Bronchial epithelial cell (primary cell): Measurements from ENCODE around the gene ADGRL3. TPM values are rescaled to one million over a fixed set of nuclear protein-coding genes. Genes with fewer than 3 reads are reported as not detected.

Experiments used
- DNase-seq: peaks from one replicate; pipeline ENCODE4 v3.0.0-alpha.2; 2010; ENCODE audit warnings: low read depth
- FAIRE-seq: peaks from 2 replicates; lab custom pipeline; 2011; peaks lifted over from hg19 to GRCh38; lab: Jason Lieb, UNC
- H3K27me3 ChIP-seq: 2 replicates; pipeline ENCODE4 v1.5.1; 2011; ENCODE audit warnings: low read length; ENCODE audit not compliant: control insufficient read depth, insufficient read depth
- H3K36me3 ChIP-seq: 2 replicates; pipeline ENCODE4 v1.5.1; 2011; ENCODE audit warnings: low read length; ENCODE audit not compliant: control insufficient read depth, insufficient read depth
- H3K4me3 ChIP-seq: 2 replicates; pipeline ENCODE4 v1.5.1; 2011; ENCODE audit warnings: mild to moderate bottlenecking, low read depth, low read length, control low read depth
- total RNA-seq: library from RNA; depleted of rRNA; stranded (reverse); fragments of >200 nt; gene quantifications from 2 replicates; pipeline ENCODE4 v1.2.1, GENCODE V29; 2014
- TF ChIP-seq, protein P1 (sequence below): IDR thresholded peaks from 2 replicates; pipeline ENCODE4 v1.5.1; 2011; ENCODE audit warnings: mild to moderate bottlenecking, moderate library complexity, low read length, control low read depth, inconsistent platforms; ENCODE audit not compliant: insufficient read depth, severe bottlenecking

The ADGRL3 gene
- total RNA-seq = under 0.01 and 0.13 TPM in 2 replicates

DNA sequence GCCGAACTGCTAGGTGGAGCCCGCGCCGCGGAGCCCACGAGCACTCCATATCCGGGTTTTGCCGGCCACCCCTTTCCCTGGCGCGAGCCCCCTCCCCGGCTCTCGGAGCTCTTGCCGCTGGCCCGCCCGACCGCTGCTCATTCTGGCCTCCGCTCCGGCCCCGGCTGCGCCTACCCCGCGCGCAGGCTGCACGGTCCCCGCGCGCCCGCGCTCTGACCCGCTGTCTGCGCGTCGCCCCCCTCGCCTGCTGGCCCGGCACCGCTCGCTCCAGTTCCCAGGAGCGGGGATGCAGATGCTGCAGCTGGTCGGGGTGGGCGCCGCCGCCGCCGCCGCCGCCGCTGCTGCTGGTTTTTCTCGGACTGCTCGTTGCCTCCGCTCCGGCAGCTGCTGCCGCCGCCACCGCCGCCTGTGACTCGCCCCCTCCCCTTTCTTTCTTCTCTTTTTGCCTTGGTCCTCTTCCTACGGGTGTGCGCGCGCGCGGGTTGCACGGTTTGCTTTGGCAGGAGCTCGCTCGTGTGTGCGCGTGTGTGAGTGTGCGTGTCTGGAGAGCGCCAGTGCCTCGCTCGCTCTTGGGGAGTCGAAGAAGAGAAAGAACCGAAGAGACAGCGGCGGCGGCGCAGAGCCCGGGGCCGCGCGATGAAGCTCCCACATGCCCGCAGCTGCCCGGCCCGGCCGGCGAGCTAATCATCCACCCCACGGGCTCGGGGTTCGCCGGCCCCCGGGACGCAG lies at the start of gene ADGRL3:
ADGRL3 (plus strand) TSS at position 140 of the 729 bp plus-strand sequence.
- peaks cover 20% of the 10 kb centered on the region for H3K27me3 ChIP-seq

DNA sequence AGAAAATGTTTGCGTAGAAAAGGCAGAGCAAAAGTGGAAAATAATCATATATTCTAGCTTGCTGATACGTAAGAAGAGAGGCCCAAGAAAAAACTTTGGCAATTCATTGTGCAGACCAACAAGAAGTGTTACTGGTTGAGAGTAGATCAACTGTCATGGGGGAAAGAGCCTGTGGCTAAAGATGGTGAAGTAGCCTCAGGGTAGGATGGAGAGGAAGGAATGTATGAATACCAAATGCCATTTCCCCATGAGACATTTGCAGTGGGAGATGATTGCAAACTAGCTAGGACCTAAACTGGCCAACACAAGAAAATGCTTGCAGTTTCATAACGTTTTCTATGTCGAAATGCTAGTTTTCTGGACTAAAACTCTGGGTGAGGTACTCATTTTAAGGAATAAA lies 47.7 kb upstream of the ADGRL3 start:
- H3K27me3 ChIP-seq = no peaks in the 10 kb centered on the region
- no peak for FAIRE-seq
- no peaks in the 10 kb centered on the region for H3K36me3 ChIP-seq
- DNase-seq = no peak
- H3K4me3 ChIP-seq = no peak overlapping the region
- TF ChIP-seq, protein P1, sequence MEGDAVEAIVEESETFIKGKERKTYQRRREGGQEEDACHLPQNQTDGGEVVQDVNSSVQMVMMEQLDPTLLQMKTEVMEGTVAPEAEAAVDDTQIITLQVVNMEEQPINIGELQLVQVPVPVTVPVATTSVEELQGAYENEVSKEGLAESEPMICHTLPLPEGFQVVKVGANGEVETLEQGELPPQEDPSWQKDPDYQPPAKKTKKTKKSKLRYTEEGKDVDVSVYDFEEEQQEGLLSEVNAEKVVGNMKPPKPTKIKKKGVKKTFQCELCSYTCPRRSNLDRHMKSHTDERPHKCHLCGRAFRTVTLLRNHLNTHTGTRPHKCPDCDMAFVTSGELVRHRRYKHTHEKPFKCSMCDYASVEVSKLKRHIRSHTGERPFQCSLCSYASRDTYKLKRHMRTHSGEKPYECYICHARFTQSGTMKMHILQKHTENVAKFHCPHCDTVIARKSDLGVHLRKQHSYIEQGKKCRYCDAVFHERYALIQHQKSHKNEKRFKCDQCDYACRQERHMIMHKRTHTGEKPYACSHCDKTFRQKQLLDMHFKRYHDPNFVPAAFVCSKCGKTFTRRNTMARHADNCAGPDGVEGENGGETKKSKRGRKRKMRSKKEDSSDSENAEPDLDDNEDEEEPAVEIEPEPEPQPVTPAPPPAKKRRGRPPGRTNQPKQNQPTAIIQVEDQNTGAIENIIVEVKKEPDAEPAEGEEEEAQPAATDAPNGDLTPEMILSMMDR = no peak

More for the DNA sequence above, at the start of gene ADGRL3:
- TF ChIP-seq, protein P1 = no peak
- no peak for FAIRE-seq
- DNase-seq = no peak
- peak within 1 kb of the TSS; percentile 35 for H3K4me3 ChIP-seq
- no peaks in the 10 kb centered on the region for H3K36me3 ChIP-seq

DNA sequence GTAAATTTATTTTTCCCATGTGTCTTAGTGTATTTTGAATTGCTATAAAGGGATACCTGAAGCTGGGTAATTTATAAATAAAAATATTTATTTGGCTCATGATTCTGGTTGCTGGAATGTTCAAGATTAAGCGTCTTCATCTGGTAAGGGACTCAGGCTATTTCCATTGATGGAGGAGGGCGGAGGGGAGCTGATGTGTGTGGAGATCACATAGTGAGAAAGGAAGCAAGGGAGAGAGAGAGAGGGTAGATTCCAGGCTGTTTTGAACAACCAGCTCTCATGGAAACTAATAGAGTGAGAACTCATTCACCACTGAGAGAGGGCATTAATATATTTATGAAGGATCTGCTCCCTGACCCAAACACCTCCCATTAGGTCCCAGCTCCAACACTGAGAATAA lies 39.6 kb upstream of the ADGRL3 start:
- FAIRE-seq (no peak), DNase-seq (no peak)
- no peaks in the 10 kb centered on the region for H3K27me3 ChIP-seq
- TF ChIP-seq, protein P1 = no peak
- H3K36me3 ChIP-seq = no peaks in the 10 kb centered on the region
- no peak overlapping the region for H3K4me3 ChIP-seq

DNA sequence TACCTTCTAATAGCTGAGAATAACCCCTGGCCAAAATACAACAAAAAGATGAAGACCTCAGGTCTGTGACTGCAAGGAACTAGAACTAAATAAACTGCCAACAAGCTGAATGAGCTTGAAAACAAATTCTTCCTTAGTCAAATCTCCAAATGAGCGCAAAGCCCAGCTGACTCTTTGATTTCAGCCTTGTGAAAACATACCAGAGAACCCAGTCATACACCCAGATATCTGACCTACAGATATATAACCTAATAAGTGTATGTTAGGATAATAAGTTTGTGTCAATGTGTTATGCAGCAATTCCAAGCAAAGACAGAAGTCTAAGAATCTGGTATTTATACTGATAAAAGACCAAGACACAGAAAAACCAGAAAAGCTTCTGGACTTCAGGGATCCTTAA lies 38.0 kb upstream of the ADGRL3 start:
- Histone ChIP-seq H3K4me3 (no peak overlapping the region), H3K27me3 (no peaks in the 10 kb centered on the region), H3K36me3 (no peaks in the 10 kb centered on the region)
- FAIRE-seq (no peak), DNase-seq (peak; percentile 16)
- TF ChIP-seq, protein P1 = no peak

DNA sequence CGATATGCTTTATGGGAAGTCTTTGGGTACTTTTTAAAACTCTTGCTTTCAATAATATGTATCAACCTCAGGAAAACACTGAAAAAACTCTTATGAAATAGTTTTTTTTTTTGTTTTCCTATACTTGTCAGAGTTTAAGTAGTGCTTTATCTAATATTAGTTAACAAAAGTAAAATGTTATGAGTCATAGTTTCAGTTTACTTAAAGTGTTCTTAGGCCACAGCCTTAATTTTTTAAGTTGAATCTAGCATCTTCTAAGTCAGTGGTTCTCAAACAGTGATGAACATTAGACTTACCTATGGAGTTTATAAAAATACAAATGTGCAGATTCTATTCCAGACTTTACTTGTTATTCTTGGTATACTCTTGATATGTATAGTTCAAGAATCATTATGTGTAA lies 26.3 kb upstream of the ADGRL3 start:
- Histone ChIP-seq H3K36me3 (no peaks in the 10 kb centered on the region), H3K4me3 (no peak overlapping the region), H3K27me3 (no peaks in the 10 kb centered on the region)
- FAIRE-seq = no peak
- TF ChIP-seq, protein P1 = no peak
- DNase-seq = peak; percentile 58

DNA sequence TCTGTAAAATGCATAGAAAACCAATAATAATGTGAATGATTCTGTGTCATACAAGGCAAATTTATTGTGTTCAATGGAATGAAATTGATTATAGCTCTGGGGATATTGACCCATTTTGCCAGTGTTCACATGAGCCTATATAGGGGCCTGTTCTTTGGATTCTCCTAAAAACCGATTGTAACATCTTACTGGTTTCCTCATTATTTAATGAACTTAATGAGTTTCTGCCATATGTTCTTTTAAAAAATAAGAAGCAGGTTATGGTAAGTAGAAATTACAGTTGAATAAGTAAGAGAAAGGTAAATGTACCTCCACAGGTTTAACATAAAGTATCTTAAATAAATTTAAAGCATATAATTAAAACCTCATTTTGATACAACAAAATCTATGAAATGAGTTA lies 24.6 kb upstream of the ADGRL3 start:
- no peaks in the 10 kb centered on the region for H3K27me3 ChIP-seq
- H3K4me3 ChIP-seq = no peak overlapping the region
- no peak for DNase-seq
- FAIRE-seq = no peak
- no peaks in the 10 kb centered on the region for H3K36me3 ChIP-seq
- TF ChIP-seq, protein P1 = no peak
